Effector memory CD4-positive, alpha-beta T cell (primary cell): ENCODE results near the gene PPIG.
"Not testable (repeated sequence)": the region's sequence is repeated elsewhere in the genome, so short reads cannot be mapped to it uniquely, and the experiment has no call there.

Experiments used
- DNase-seq, 3 donors: peaks; one replicate each; pipeline ENCODE4 v3.0.0-alpha.2; 2020
- H3K27ac ChIP-seq: 2 replicates; pipeline ENCODE4 v1.7.0; 2013; ENCODE audit warnings: mild to moderate bottlenecking, low read length, moderate library complexity; ENCODE audit not compliant: insufficient read depth, poor library complexity, severe bottlenecking
- H3K27me3 ChIP-seq: replicated peaks from 2 replicates; pipeline ENCODE4 v1.7.0; 2013; ENCODE audit warnings: mild to moderate bottlenecking, low read length; ENCODE audit not compliant: insufficient read depth, control insufficient read depth, poor library complexity, severe bottlenecking
- H3K36me3 ChIP-seq: 2 replicates; pipeline ENCODE4 v1.7.0; 2013; ENCODE audit warnings: mild to moderate bottlenecking, low read length, moderate library complexity; ENCODE audit not compliant: control insufficient read depth, insufficient read depth
- H3K4me1 ChIP-seq: 2 replicates; pipeline ENCODE4 v1.7.0; 2013; ENCODE audit warnings: low read length, mild to moderate bottlenecking; ENCODE audit not compliant: control insufficient read depth, insufficient read depth, poor library complexity, severe bottlenecking
- H3K4me3 ChIP-seq: 2 replicates; pipeline ENCODE4 v1.7.0; 2013; ENCODE audit warnings: low read length, low read depth, mild to moderate bottlenecking; ENCODE audit not compliant: insufficient read depth, poor library complexity, severe bottlenecking
- H3K9me3 ChIP-seq: 2 replicates; pipeline ENCODE4 v1.7.0; 2013; ENCODE audit warnings: mild to moderate bottlenecking, low read length, moderate library complexity; ENCODE audit not compliant: control insufficient read depth

Gene PPIG

GRCh38 chr2:169686825-169687224 lies 102.7 kb downstream of the PPIG start:
- not testable (repeated sequence) for H3K36me3 ChIP-seq, H3K9me3 ChIP-seq, H3K27ac ChIP-seq, DNase-seq, H3K4me3 ChIP-seq, H3K27me3 ChIP-seq, H3K4me1 ChIP-seq

GRCh38 chr2:169687943-169688342 lies 103.8 kb downstream of the PPIG start:
- H3K27me3 ChIP-seq, H3K36me3 ChIP-seq, H3K27ac ChIP-seq, DNase-seq, H3K4me3 ChIP-seq, H3K9me3 ChIP-seq, H3K4me1 ChIP-seq: not testable (repeated sequence)

GRCh38 chr2:169690958-169691357 lies 106.8 kb downstream of the PPIG start:
- no peaks in the 10 kb centered on the region for H3K27me3 ChIP-seq
- H3K4me1 ChIP-seq, result no peaks in the 10 kb centered on the region
- no peak overlapping the region for H3K27ac ChIP-seq
- no peak overlapping the region for H3K4me3 ChIP-seq
- H3K9me3 ChIP-seq, result no peaks in the 10 kb centered on the region
- no peak for DNase-seq
- H3K36me3 ChIP-seq, result no peaks in the 10 kb centered on the region
